Lower leg skin (tissue), 3 donors: ENCODE results near the gene PMPCA.

ENCODE experiments used
- CTCF ChIP-seq, 3 donors: fragments of 450-650 bp; IDR thresholded peaks; one replicate each; pipeline ENCODE4 v1.5.1; 2016; ENCODE audit warnings: antibody characterized with exemption in 3 of 3, mild to moderate bottlenecking in 3 of 3, moderate library complexity in 2 of 3
- POLR2A ChIP-seq, 2 donors: fragments of 450-650 bp; IDR thresholded peaks; one replicate each; pipeline ENCODE4 v1.6.1; 2016 to 2017; ENCODE audit warnings: antibody characterized with exemption in 2 of 2, mild to moderate bottlenecking in 1 of 2, moderate library complexity in 1 of 2

- no peak for TF ChIP-seq CTCF (IDR thresholded peaks at IDR 0.05)
- TF ChIP-seq POLR2A (IDR thresholded peaks at IDR 0.05) = no peak
These were observed 25.7 kb downstream of the PMPCA start for GRCh38 chr9:136436055-136436634.
